ENCODE measurements around the gene SLC15A4.

SLC15A4 gene

GRCh38 chr12:128745772-128746689 is 77.7 kb downstream of the SLC15A4 start:
- no peak for DNase-seq

- no peak for DNase-seq
Measured at GRCh38 chr12:128743916-128744315, 79.8 kb downstream of the SLC15A4 start.

Measured in activated CD8-positive, alpha-beta memory T cell treated with anti-CD3 and anti-CD28 coated beads, Interleukin-2, amount 50 U/mL, for 48 hours (primary cell).